ENCODE results near the gene NDUFAF7.
"Not testable (repeated sequence)": the region's sequence is repeated elsewhere in the genome, so short reads cannot be mapped to it uniquely, and the experiment has no call there.

NDUFAF7 gene

DNA sequence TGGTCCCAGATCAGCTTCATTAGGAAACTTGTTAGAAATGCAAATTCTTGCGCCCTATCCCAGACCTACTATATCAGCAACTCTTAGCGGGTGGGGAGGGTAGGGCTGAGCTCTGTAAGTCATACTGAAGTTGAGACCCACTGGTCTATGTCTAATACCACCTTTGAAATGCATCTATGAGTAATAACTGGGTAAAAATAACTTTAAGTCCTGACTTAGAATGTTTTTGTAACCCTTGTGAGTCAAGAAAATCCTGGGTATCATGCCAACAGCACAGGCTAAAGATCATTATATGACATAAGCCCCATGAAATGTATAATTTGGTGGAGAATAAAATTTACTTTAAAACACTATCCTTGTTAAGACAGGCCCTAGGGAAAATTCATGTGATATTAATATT is 51.7 kb downstream of the NDUFAF7 start:
- DNase-seq = no peak

GRCh38 chr2:37284381-37284780 is 52.9 kb downstream of the NDUFAF7 start:
- no peak for DNase-seq

DNA sequence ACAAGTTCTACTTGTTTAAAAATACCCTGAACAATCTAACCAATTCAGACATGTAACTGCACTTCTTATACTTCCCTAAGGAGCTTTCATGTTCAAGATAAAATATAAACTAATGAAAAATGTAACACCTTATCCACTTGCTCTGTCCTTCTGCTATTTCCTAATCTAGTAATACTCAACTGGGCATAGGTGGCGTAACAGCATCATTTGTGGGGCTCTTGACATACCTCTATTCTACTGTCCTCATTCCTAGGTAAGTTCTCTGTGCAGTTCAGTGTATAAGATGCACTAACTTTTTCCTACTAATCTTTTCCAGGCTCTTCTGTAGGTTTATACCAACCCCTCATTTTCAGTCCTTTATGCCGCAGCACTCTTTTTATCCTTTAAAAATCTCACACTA is 56.5 kb downstream of the NDUFAF7 start:
- peak; percentile 48 for DNase-seq

GRCh38 chr2:37291680-37292079 is 60.2 kb downstream of the NDUFAF7 start:
- no peak for DNase-seq

- DNase-seq = not testable (repeated sequence)
These were observed 63.4 kb downstream of the NDUFAF7 start for GRCh38 chr2:37294858-37295257.

DNA sequence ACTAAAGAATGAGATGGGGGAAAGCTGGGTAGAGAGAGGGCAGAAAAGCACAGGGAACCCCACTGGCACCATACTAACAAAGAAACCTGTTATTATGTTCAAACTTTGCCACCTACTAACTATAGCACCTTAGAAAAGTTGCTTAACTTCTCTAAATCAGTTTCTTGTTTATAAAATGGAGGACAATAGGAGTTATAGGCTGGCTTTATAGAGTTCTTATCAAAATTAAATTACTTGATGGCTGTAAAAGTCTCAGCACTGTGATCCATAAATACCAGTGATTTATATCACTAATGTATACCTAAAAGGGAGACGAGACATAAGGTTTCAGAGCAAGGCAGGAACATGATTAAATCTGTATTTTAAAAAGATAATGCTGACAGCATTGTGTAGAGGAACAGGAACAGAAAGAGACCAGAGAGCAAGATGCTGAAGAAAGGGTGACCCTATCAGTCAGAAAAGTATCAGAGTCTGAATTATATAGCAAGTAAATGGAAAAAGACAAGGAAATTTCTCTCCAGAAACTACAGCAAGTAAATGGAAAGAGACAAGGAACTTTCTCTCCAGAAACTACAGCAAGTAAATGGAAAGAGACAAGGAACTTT is 64.1 kb downstream of the NDUFAF7 start:
- no peak for DNase-seq

DNA sequence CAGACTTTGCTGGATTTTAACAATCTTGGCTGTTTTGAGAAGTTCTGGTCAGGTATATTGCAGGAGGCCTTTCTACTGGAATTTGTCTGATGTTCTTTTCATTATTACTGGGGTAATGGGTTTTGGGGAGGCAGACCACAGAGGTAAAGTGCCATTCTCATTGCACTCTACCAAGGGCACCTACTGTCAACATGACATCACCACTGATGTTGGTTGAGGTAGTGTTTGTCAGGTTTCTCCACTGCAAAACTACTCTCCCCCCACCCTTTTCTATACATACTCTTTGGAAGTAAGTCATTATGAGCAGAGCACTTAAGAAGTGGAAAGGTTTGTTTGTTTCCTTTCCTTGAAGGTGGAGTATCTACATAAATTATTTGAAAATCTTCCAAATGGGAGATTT is 66.2 kb downstream of the NDUFAF7 start:
- no peak for DNase-seq

Data from NCI-H146 (cell line).